ENCODE measurements around the gene TEX48.

The TEX48 gene

GRCh38 chr9:114681594-114682332, at the start of gene TEX48:
Gene TEX48, minus strand, starts transcription at chr9:114682192. Its CDS starts 10,469 bp downstream, at chr9:114671723.
- DNase-seq = peak in 32 of 51 donors; percentile 1 to 60 (median 17)

- no peak for DNase-seq
Observed at GRCh38 chr9:114731701-114732100, 49.7 kb upstream of the TEX48 start.

- peak in 5 of 51 donors; percentile 2 to 11 (median 4) for DNase-seq
Observed at GRCh38 chr9:114729706-114730105, 47.7 kb upstream of the TEX48 start.

- DNase-seq = no peak
Observed at GRCh38 chr9:114725930-114726329, 43.9 kb upstream of the TEX48 start.

- no peak for DNase-seq
Observed at GRCh38 chr9:114724744-114725143, 42.8 kb upstream of the TEX48 start.

- DNase-seq = no peak
Observed at GRCh38 chr9:114723931-114724330, 41.9 kb upstream of the TEX48 start.

- no peak for DNase-seq
Observed at GRCh38 chr9:114722937-114723620, 41.1 kb upstream of the TEX48 start.

- no peak for DNase-seq
Observed at GRCh38 chr9:114722081-114722621, 40.2 kb upstream of the TEX48 start.

- no peak for DNase-seq
Observed at GRCh38 chr9:114721491-114722079, 39.6 kb upstream of the TEX48 start.

GRCh38 chr9:114720086-114720676, 38.2 kb upstream of the TEX48 start:
- no peak for DNase-seq

GRCh38 chr9:114719290-114719689, 37.3 kb upstream of the TEX48 start:
- no peak for DNase-seq

GRCh38 chr9:114718801-114719221, 36.8 kb upstream of the TEX48 start:
- no peak for DNase-seq

- DNase-seq = no peak
Observed at GRCh38 chr9:114717908-114718486, 36.0 kb upstream of the TEX48 start.

GRCh38 chr9:114709636-114710035, 27.6 kb upstream of the TEX48 start:
- no peak for DNase-seq

- no peak for DNase-seq
Observed at GRCh38 chr9:114706711-114707110, 24.7 kb upstream of the TEX48 start.

GRCh38 chr9:114701988-114702387, 20.0 kb upstream of the TEX48 start:
- no peak for DNase-seq

- DNase-seq = no peak
Observed at GRCh38 chr9:114697951-114698351, 16.0 kb upstream of the TEX48 start.

- DNase-seq = no peak
Observed at GRCh38 chr9:114696814-114697544, 15.0 kb upstream of the TEX48 start.

GRCh38 chr9:114695948-114696347, 14.0 kb upstream of the TEX48 start:
- DNase-seq = no peak

- no peak for DNase-seq
Observed at GRCh38 chr9:114694719-114695269, 12.8 kb upstream of the TEX48 start.

- no peak for DNase-seq
Observed at GRCh38 chr9:114694146-114694545, 12.2 kb upstream of the TEX48 start.

Measured in hypothalamus (tissue), 51 donors.